C4-2B (cell line): ENCODE data around the gene CYTH3.

Source experiments
- ZFX ChIP-seq: fragments of 450-650 bp; IDR thresholded peaks from 2 replicates; pipeline ENCODE4 v1.6.1; 2017
- TF ChIP-seq, protein P1 (sequence below): fragments of 450-650 bp; conservative IDR thresholded peaks from 2 replicates; pipeline ENCODE4 v1.5.1; 2017; ENCODE audit warnings: mild to moderate bottlenecking

DNA sequence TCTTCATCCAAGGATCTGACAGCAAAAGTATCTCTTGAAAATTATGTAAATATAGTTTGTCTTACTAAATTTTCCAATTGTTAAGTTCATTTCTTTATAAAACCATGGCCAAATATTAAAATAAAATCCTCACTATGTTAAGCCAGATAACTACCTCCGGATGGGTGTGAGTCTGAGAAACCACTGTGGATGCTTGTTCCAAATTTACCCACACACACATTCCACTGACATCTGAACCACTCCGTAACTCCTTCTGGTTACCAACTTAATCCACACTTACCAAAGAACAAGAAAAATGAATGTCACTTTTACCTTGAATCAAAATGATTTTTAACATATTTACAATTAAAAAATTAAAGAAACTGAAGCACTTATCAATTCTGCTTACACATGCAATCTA is 19.7 kb downstream of the CYTH3 start:
- TF ChIP-seq, protein P1, sequence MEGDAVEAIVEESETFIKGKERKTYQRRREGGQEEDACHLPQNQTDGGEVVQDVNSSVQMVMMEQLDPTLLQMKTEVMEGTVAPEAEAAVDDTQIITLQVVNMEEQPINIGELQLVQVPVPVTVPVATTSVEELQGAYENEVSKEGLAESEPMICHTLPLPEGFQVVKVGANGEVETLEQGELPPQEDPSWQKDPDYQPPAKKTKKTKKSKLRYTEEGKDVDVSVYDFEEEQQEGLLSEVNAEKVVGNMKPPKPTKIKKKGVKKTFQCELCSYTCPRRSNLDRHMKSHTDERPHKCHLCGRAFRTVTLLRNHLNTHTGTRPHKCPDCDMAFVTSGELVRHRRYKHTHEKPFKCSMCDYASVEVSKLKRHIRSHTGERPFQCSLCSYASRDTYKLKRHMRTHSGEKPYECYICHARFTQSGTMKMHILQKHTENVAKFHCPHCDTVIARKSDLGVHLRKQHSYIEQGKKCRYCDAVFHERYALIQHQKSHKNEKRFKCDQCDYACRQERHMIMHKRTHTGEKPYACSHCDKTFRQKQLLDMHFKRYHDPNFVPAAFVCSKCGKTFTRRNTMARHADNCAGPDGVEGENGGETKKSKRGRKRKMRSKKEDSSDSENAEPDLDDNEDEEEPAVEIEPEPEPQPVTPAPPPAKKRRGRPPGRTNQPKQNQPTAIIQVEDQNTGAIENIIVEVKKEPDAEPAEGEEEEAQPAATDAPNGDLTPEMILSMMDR = no peak
- no peak for TF ChIP-seq ZFX
